HepG2 (cell line): ENCODE data around the gene SMAD1. TPM values are rescaled to one million over a fixed set of nuclear protein-coding genes. Genes with fewer than 3 reads are reported as not detected.

Experiments used
- BRD4 ChIP-seq: sonication (generic); formaldehyde crosslinking; IDR thresholded peaks from 2 replicates; pipeline ENCODE4 v1.4.0; 2020; ENCODE audit warnings: missing genetic modification reagents
- CREM ChIP-seq, 2 experiments: sonication (generic) in 1 of 2; formaldehyde crosslinking in 1 of 2; IDR thresholded peaks; 2 replicates each; pipeline versions ENCODE4 v1.4.0 to v1.6.1; 2016 to 2020; ENCODE audit warnings: antibody characterized with exemption in 1 of 2, mild to moderate bottlenecking in 1 of 2, missing genetic modification reagents in 1 of 2
- E2F1 ChIP-seq: sonication (generic); formaldehyde crosslinking; IDR thresholded peaks from 2 replicates; pipeline ENCODE4 v1.5.0; 2020; ENCODE audit warnings: missing genetic modification reagents
- GATAD2A ChIP-seq: IDR thresholded peaks from 2 replicates; pipeline ENCODE4 v1.6.1; 2016
- HMGXB4 ChIP-seq, 2 experiments: sonication (generic) in 1 of 2; formaldehyde crosslinking in 1 of 2; IDR thresholded peaks; 2 replicates each; pipeline versions ENCODE4 v1.4.0 to v1.6.1; 2018 to 2020; ENCODE audit warnings: missing genetic modification reagents in 2 of 2, borderline replicate concordance in 1 of 2, low read depth in 1 of 2, mild to moderate bottlenecking in 1 of 2, missing biosample characterization in 1 of 2
- MIER3 ChIP-seq: IDR thresholded peaks from 2 replicates; pipeline ENCODE4 v1.6.1; 2016; ENCODE audit warnings: missing compliant biosample characterization, borderline replicate concordance
- PBX3 ChIP-seq: sonication (generic); formaldehyde crosslinking; IDR thresholded peaks from 2 replicates; pipeline ENCODE4 v1.8.1; 2023; ENCODE audit warnings: missing genetic modification reagents, inconsistent platforms, borderline replicate concordance
- POLR2A ChIP-seq, 2 experiments: IDR thresholded peaks; 2 replicates each; pipeline ENCODE4 v1.6.1; 2011; ENCODE audit warnings: low read depth in 2 of 2, low read length in 2 of 2, mild to moderate bottlenecking in 1 of 2, moderate library complexity in 1 of 2; ENCODE audit not compliant: insufficient read depth in 1 of 2
- SALL1 ChIP-seq: sonication (generic); formaldehyde crosslinking; IDR thresholded peaks from 2 replicates; pipeline ENCODE4 v1.8.0; 2022; ENCODE audit warnings: mild to moderate bottlenecking, missing genetic modification reagents
- SAP130 ChIP-seq: IDR thresholded peaks from 2 replicates; pipeline ENCODE4 v1.6.1; 2016; ENCODE audit warnings: low read depth
- SNAPC5 ChIP-seq: sonication (generic); formaldehyde crosslinking; IDR thresholded peaks from 2 replicates; pipeline ENCODE4 v1.8.1; 2023; ENCODE audit warnings: mild to moderate bottlenecking, missing genetic modification reagents, borderline replicate concordance
- TAF1 ChIP-seq: sonication (generic); formaldehyde crosslinking; IDR thresholded peaks from 2 replicates; pipeline ENCODE4 v1.4.0; 2020; ENCODE audit warnings: missing genetic modification reagents
- YY1 ChIP-seq: IDR thresholded peaks from 2 replicates; pipeline ENCODE4 v1.6.1; 2011; ENCODE audit warnings: low read length, low read depth, moderate library complexity, mild to moderate bottlenecking; ENCODE audit not compliant: insufficient read depth, insufficient replicate concordance
- ZBTB7B ChIP-seq: sonication (generic); formaldehyde crosslinking; IDR thresholded peaks from 2 replicates; pipeline ENCODE4 v1.4.0; 2020; ENCODE audit warnings: missing genetic modification reagents
- ZNF235 ChIP-seq: sonication (generic); formaldehyde crosslinking; IDR thresholded peaks from 2 replicates; pipeline ENCODE4 v1.8.1; 2023; ENCODE audit warnings: mild to moderate bottlenecking, missing genetic modification reagents, borderline replicate concordance
- ZNF292 ChIP-seq: sonication (generic); formaldehyde crosslinking; IDR thresholded peaks from 2 replicates; pipeline ENCODE4 v1.8.1; 2022; ENCODE audit warnings: mild to moderate bottlenecking, low read depth, missing genetic modification reagents, borderline replicate concordance
- ZNF343 ChIP-seq: sonication (generic); formaldehyde crosslinking; IDR thresholded peaks from 2 replicates; pipeline ENCODE4 v1.4.0; 2020; ENCODE audit warnings: mild to moderate bottlenecking, missing genetic modification reagents
- ZNF607 ChIP-seq: sonication (generic); formaldehyde crosslinking; IDR thresholded peaks from 2 replicates; pipeline ENCODE4 v1.5.1; 2020; ENCODE audit warnings: missing genetic modification reagents, mild to moderate bottlenecking, borderline replicate concordance
- ZNF7 ChIP-seq: IDR thresholded peaks from 2 replicates; pipeline ENCODE4 v1.6.1; 2016; ENCODE audit warnings: missing biosample characterization, missing genetic modification reagents
- ZNF737 ChIP-seq: sonication (generic); formaldehyde crosslinking; IDR thresholded peaks from 2 replicates; pipeline ENCODE4 v1.5.0; 2020; ENCODE audit warnings: missing genetic modification reagents, mild to moderate bottlenecking, borderline replicate concordance
- ZNF746 ChIP-seq: sonication (generic); formaldehyde crosslinking; IDR thresholded peaks from 2 replicates; pipeline ENCODE4 v1.8.0; 2022; ENCODE audit warnings: mild to moderate bottlenecking, missing genetic modification reagents
- ZNF878 ChIP-seq: sonication (generic); formaldehyde crosslinking; IDR thresholded peaks from 2 replicates; pipeline ENCODE4 v1.8.1; 2023; ENCODE audit warnings: mild to moderate bottlenecking, missing genetic modification reagents, moderate library complexity
- ZXDC ChIP-seq: sonication (generic); formaldehyde crosslinking; IDR thresholded peaks from 2 replicates; pipeline ENCODE4 v1.5.0; 2020; ENCODE audit warnings: mild to moderate bottlenecking, missing genetic modification reagents
- polyA plus RNA-seq, 8 experiments: library from polyadenylated mRNA; depleted of rRNA in 3 of 8; stranded (reverse) in 7 of 8; unstranded in 1 of 8; fragments of >200 nt; fragmentation: Illumina TruSeq in 4 of 8; extraction: Trizol in 4 of 8; gene quantifications; 2 replicates each; pipeline versions ENCODE4 v1.2.1 to v1.2.3, GENCODE V29; 2011 to 2016; ENCODE audit warnings: low read depth in 4 of 8, missing spikeins in 1 of 8, mixed read lengths in 1 of 8; ENCODE audit not compliant: insufficient read depth in 1 of 8
- total RNA-seq, 5 experiments: library from RNA; depleted of rRNA; stranded (reverse); fragments of >200 nt; fragmentation: Illumina TruSeq; extraction: Trizol; gene quantifications; 2 replicates each; pipeline ENCODE4 v1.2.3, GENCODE V29; 2016; ENCODE audit warnings: low read depth in 1 of 5

Gene SMAD1
- total and polyA plus RNA-seq, 2 of the 13 experiments (the other 11 are each of a cell fraction or from before 2014, with no cell fraction given) = 12.7 to 16.6 TPM

- TF ChIP-seq ZXDC (CRISPR knock-in tag) = peak; percentile 21; the same call in 1 of the 2 replicates
- TF ChIP-seq MIER3 (CRISPR knock-in tag) = no peak
- 0 out of 2 replicates have a peak, but pooled peaks have one; percentile 30 for TF ChIP-seq ZNF292 (CRISPR knock-in tag)
- TF ChIP-seq ZNF737 (CRISPR knock-in tag) = no peak
- TF ChIP-seq ZNF746 = no peak
- peak in 1 of 2 experiments; percentile 39; a peak in 2 of 4 replicates for TF ChIP-seq HMGXB4 (CRISPR knock-in tag; IDR thresholded peaks at IDR 0.05; ENCODE audit: borderline replicate concordance in 1 of 2, low read depth in 1 of 2)
- peak; percentile 56 for TF ChIP-seq TAF1 (CRISPR knock-in tag)
- no peak for TF ChIP-seq SNAPC5 (CRISPR knock-in tag)
- no peak for TF ChIP-seq E2F1 (CRISPR knock-in tag)
- no peak for TF ChIP-seq ZNF235 (CRISPR knock-in tag)
- no peak for TF ChIP-seq CREM (IDR thresholded peaks at IDR 0.05)
- TF ChIP-seq CREM (CRISPR knock-in tag; IDR thresholded peaks at IDR 0.05) = no peak
- TF ChIP-seq ZNF343 (CRISPR knock-in tag) = peak; percentile 34; the same call in 1 of the 2 replicates
- TF ChIP-seq PBX3 (CRISPR knock-in tag) = no peak
- 0 out of 2 replicates have a peak, but pooled peaks have one; percentile 38 for TF ChIP-seq ZBTB7B
- peak; percentile 58 for TF ChIP-seq YY1
- TF ChIP-seq ZNF878 (CRISPR knock-in tag) = peak; percentile 14; the same call in 1 of the 2 replicates
- TF ChIP-seq SALL1 (CRISPR knock-in tag) = peak; percentile 36
- TF ChIP-seq GATAD2A (CRISPR knock-in tag) = no peak
- 0 out of 2 replicates have a peak, but pooled peaks have one; percentile 24 for TF ChIP-seq BRD4 (CRISPR knock-in tag)
- no peak for TF ChIP-seq ZNF607 (CRISPR knock-in tag)
- TF ChIP-seq POLR2A (IDR thresholded peaks at IDR 0.05; ENCODE audit: insufficient read depth in 1 of 2, low read depth in 2 of 2, low read length in 2 of 2) = peak; percentile 57 to 58; a peak in 3 of 4 replicates
- peak; percentile 34 for TF ChIP-seq SAP130 (CRISPR knock-in tag)
- peak; percentile 72; the same call in 1 of the 2 replicates for TF ChIP-seq ZNF7 (CRISPR knock-in tag)
These were observed at the start of gene SMAD1 (continued) for GRCh38 chr4:145481164-145481941.
